HG03135 (cell line): ENCODE data around the gene BCDIN3D.
A peak's percentile ranks its signal among the peaks of the same experiment; 100 is the strongest.
"Not testable (repeated sequence)": the region's sequence is repeated elsewhere in the genome, so short reads cannot be mapped to it uniquely, and the experiment has no call there.

ENCODE experiments used
- ATAC-seq: cut with Tn5 transposase; IDR thresholded peaks from one replicate; pipeline ENCODE4 v1.9.1; 2021; ENCODE audit warnings: mild to moderate bottlenecking, moderate library complexity; ENCODE audit not compliant: unreplicated experiment

BCDIN3D gene

GRCh38 chr12:49842519-49843352 is at the start of gene BCDIN3D:
TSS of gene BCDIN3D (minus strand) at chr12:49843106. CDS start at chr12:49843087, 19 bp downstream.
- peak; percentile 87 for ATAC-seq

- ATAC-seq = no peak
Observed at GRCh38 chr12:49892084-49892731, 49.3 kb upstream of the BCDIN3D start.

- no peak for ATAC-seq
Observed at GRCh38 chr12:49891476-49891875, 48.6 kb upstream of the BCDIN3D start.

GRCh38 chr12:49891012-49891411 is 48.1 kb upstream of the BCDIN3D start:
- ATAC-seq = no peak

- ATAC-seq = no peak
Observed at GRCh38 chr12:49890096-49890461, 47.2 kb upstream of the BCDIN3D start.

- no peak for ATAC-seq
Observed at GRCh38 chr12:49889361-49890095, 46.6 kb upstream of the BCDIN3D start.

GRCh38 chr12:49888461-49889151 is 45.7 kb upstream of the BCDIN3D start:
- no peak for ATAC-seq

GRCh38 chr12:49887536-49888401 is 44.9 kb upstream of the BCDIN3D start:
- ATAC-seq = no peak

GRCh38 chr12:49887091-49887490 is 44.2 kb upstream of the BCDIN3D start:
- no peak for ATAC-seq

- ATAC-seq = no peak
Observed at GRCh38 chr12:49885663-49886461, 43.0 kb upstream of the BCDIN3D start.

- no peak for ATAC-seq
Observed at GRCh38 chr12:49885118-49885517, 42.2 kb upstream of the BCDIN3D start.

- ATAC-seq = no peak
Observed at GRCh38 chr12:49882851-49883464, 40.1 kb upstream of the BCDIN3D start.

GRCh38 chr12:49882248-49882850 is 39.4 kb upstream of the BCDIN3D start:
- no peak for ATAC-seq

GRCh38 chr12:49881415-49882247 is 38.7 kb upstream of the BCDIN3D start:
- no peak for ATAC-seq

GRCh38 chr12:49880756-49881414 is 38.0 kb upstream of the BCDIN3D start:
- ATAC-seq = no peak

GRCh38 chr12:49879065-49879464 is 36.2 kb upstream of the BCDIN3D start:
- not testable (repeated sequence) for ATAC-seq

- ATAC-seq = no peak
Observed at GRCh38 chr12:49878021-49878420, 35.1 kb upstream of the BCDIN3D start.
